ENCODE results near the gene RBM24.

The RBM24 gene

DNA sequence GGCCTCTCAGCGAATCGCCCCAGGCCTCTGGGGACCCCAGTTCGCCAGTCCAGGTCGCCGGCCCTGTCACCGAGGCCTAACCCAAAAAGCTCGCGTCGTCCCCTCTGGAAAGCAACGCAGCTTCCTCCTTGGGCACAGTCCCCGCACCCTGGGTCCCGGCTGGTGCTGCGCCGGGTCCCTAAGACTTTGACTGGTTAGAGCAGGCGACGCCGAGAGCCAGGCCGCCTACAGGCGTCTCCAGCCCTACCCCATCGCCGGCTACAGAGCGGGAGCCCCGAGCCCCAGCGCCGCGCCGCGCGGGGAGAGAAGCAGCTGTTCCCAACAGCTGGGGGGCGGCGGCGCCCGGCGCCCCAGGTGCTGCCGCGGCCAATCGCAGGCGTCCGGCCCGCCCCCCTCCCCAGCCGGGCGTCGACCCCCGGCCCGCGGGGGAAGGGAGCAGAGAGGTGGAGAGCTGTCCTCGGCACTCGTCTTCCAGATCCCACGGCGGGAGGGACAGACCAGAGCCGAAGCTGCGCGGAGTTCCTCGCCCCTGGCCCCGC, 540 bp upstream of the RBM24 start:
- Histone ChIP-seq H3K4me1 (ENCODE audit: low read length) (no peaks in the 10 kb centered on the region), H2AFZ (ENCODE audit: low read length) (no peak overlapping the region), H3K4me2 (ENCODE audit: low read depth, low read length) (peak overlapping the region; percentile 32; the same call in 1 of the 2 replicates), H3K79me2 (ENCODE audit: low read length) (no peaks in the 10 kb centered on the region), H3K9ac (ENCODE audit: low read length) (no peak overlapping the region), H3F3A (ENCODE audit: insufficient read depth, low read length) (no peaks in the 10 kb centered on the region), H4K20me1 (ENCODE audit: insufficient read depth, low read length) (no peaks in the 10 kb centered on the region), H3K27me3 (replicated peaks; ENCODE audit: insufficient read depth, low read length) (no peaks in the 10 kb centered on the region), H3K36me3 (replicated peaks; ENCODE audit: insufficient read depth, low read length) (no peaks in the 10 kb centered on the region), H3K27ac (ENCODE audit: low read length) (no peak overlapping the region), H3K4me3 (ENCODE audit: low read length) (no peak overlapping the region), H3K9me3 (replicated peaks; ENCODE audit: insufficient read depth, low read length) (no peaks in the 10 kb centered on the region), H3K9me2 (replicated peaks; ENCODE audit: insufficient read depth, low read length) (no peaks in the 10 kb centered on the region)
- no peak for TF ChIP-seq EZH2phosphoT487 (IDR thresholded peaks at IDR 0.05; ENCODE audit: low read length)
- TF ChIP-seq, protein P1, sequence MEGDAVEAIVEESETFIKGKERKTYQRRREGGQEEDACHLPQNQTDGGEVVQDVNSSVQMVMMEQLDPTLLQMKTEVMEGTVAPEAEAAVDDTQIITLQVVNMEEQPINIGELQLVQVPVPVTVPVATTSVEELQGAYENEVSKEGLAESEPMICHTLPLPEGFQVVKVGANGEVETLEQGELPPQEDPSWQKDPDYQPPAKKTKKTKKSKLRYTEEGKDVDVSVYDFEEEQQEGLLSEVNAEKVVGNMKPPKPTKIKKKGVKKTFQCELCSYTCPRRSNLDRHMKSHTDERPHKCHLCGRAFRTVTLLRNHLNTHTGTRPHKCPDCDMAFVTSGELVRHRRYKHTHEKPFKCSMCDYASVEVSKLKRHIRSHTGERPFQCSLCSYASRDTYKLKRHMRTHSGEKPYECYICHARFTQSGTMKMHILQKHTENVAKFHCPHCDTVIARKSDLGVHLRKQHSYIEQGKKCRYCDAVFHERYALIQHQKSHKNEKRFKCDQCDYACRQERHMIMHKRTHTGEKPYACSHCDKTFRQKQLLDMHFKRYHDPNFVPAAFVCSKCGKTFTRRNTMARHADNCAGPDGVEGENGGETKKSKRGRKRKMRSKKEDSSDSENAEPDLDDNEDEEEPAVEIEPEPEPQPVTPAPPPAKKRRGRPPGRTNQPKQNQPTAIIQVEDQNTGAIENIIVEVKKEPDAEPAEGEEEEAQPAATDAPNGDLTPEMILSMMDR (IDR thresholded peaks at IDR 0.05; ENCODE audit: low read length): no peak
- DNase-seq: no peak

DNA sequence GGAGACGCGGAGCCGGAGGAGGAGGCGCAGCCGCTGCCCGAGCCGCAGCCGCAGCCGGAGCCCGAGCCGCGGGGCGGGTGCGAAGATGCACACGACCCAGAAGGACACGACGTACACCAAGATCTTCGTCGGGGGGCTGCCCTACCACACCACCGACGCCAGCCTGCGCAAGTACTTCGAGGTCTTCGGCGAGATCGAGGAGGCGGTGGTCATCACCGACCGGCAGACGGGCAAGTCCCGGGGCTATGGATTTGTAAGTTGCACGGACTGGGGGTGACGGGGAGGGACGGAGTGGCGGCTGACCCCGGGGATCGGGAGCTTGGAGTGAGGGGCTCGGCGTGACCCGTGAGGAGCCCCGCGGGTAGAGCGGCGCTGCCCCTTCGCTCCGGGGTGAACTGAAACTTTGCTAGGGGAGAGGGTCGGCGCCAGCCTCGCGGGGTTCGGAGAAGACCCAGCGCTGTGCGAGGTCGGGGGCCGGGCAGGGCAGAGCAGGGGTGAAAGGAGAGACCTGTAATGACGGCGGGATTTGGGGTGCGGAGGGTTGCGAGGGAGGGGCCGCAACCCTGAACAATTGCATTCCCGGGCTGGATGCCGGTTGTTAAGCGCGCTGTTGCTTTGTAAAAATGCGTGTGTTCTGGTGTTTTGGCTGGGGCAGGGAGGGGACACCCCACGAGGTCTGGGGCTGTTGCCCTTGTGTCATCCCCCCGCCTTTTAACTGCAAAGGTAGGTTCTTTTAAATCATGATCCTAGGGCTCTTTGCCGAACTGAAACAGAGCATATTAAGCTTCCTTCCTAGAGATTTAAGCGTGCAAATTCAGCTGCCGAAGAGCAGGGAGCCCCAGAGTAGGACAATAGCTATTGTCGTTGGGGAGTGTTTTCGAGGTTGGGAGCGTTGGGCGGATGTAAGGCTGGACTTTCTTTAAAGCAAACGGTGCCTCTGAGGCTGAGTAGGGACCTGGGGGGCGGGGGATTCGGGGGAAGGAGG, 628 bp downstream of the RBM24 start:
- Histone ChIP-seq H3K27me3 (replicated peaks; ENCODE audit: insufficient read depth, low read length) (no peaks in the 10 kb centered on the region), H3K9me2 (replicated peaks; ENCODE audit: insufficient read depth, low read length) (no peaks in the 10 kb centered on the region), H3K9me3 (replicated peaks; ENCODE audit: insufficient read depth, low read length) (no peaks in the 10 kb centered on the region), H3K79me2 (ENCODE audit: low read length) (no peaks in the 10 kb centered on the region), H3K36me3 (replicated peaks; ENCODE audit: insufficient read depth, low read length) (no peaks in the 10 kb centered on the region), H3K4me2 (ENCODE audit: low read depth, low read length) (peak overlapping the region; percentile 93), H3F3A (ENCODE audit: insufficient read depth, low read length) (no peaks in the 10 kb centered on the region), H2AFZ (ENCODE audit: low read length) (peak overlapping the region; percentile 88), H3K4me3 (ENCODE audit: low read length) (peak overlapping the region; percentile 67), H3K4me1 (ENCODE audit: low read length) (no peaks in the 10 kb centered on the region), H4K20me1 (ENCODE audit: insufficient read depth, low read length) (no peaks in the 10 kb centered on the region), H3K9ac (ENCODE audit: low read length) (peak overlapping the region; percentile 8; the same call in 1 of the 2 replicates), H3K27ac (ENCODE audit: low read length) (no peak overlapping the region)
- DNase-seq: no peak
- TF ChIP-seq EZH2 (optimal IDR thresholded peaks at IDR 0.05; ENCODE audit: low read depth, low read length) (no peak), EZH2phosphoT487 (IDR thresholded peaks at IDR 0.05; ENCODE audit: low read length) (no peak)
- TF ChIP-seq, protein P1 (IDR thresholded peaks at IDR 0.05; ENCODE audit: low read length): no peak

DNA sequence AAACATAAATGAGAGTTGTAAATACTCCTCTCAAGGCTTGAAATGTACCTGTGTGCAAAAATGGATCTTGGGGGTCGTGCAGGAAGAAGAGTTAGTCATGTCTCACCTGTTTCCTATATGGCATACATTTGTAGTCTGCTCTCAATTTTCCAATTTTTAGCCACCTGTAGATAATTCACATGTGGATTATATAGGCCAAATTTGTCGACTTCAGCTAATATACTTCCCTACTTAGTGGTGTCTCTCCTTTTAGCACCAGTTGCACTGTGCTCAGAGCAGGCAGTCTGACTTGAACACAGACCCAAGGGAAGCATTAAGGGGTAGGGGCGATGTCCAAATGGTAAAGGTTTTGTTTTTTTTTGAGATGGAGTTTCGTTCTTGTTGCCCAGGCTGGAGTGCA, 1.9 kb downstream of the RBM24 start:
- DNase-seq: no peak
- H3K79me2 ChIP-seq (ENCODE audit: low read length): no peaks in the 10 kb centered on the region
- H2AFZ ChIP-seq (ENCODE audit: low read length): no peak overlapping the region
- no peak overlapping the region for H3K9ac ChIP-seq (ENCODE audit: low read length)
- H3F3A ChIP-seq (ENCODE audit: insufficient read depth, low read length): no peaks in the 10 kb centered on the region
- no peaks in the 10 kb centered on the region for H3K9me2 ChIP-seq (replicated peaks; ENCODE audit: insufficient read depth, low read length)
- H4K20me1 ChIP-seq (ENCODE audit: insufficient read depth, low read length): no peaks in the 10 kb centered on the region
- no peak overlapping the region for H3K4me3 ChIP-seq (ENCODE audit: low read length)
- TF ChIP-seq, protein P1 (IDR thresholded peaks at IDR 0.05; ENCODE audit: low read length): no peak
- TF ChIP-seq EZH2 (optimal IDR thresholded peaks at IDR 0.05; ENCODE audit: low read depth, low read length) (no peak), EZH2phosphoT487 (IDR thresholded peaks at IDR 0.05; ENCODE audit: low read length) (no peak)
- no peaks in the 10 kb centered on the region for H3K27me3 ChIP-seq (replicated peaks; ENCODE audit: insufficient read depth, low read length)
- H3K27ac ChIP-seq (ENCODE audit: low read length): no peak overlapping the region
- no peaks in the 10 kb centered on the region for H3K4me1 ChIP-seq (ENCODE audit: low read length)
- H3K9me3 ChIP-seq (replicated peaks; ENCODE audit: insufficient read depth, low read length): no peaks in the 10 kb centered on the region
- no peak overlapping the region for H3K4me2 ChIP-seq (ENCODE audit: low read depth, low read length)
- no peaks in the 10 kb centered on the region for H3K36me3 ChIP-seq (replicated peaks; ENCODE audit: insufficient read depth, low read length)

Data from MM.1S (cell line).